Lower lobe of right lung (tissue), 2 donors: ENCODE data around the gene PPCS. TPM values are rescaled to one million over a fixed set of nuclear protein-coding genes. Genes with fewer than 3 reads are reported as not detected.

Source experiments
- ATAC-seq, 2 donors: fragments of 200-7000 bp; cut with Tn5 transposase; one replicate each; pipeline ENCODE4 v1.9.1; 2020 to 2022; ENCODE audit warnings: mild to moderate bottlenecking in 2 of 2, moderate library complexity in 2 of 2
- DNase-seq: peaks from one replicate; pipeline ENCODE4 v3.0.0-alpha.2; 2020
- H3K27ac ChIP-seq: fragments of 200-600 bp; one replicate; pipeline ENCODE4 v1.8.0; 2022
- H3K27me3 ChIP-seq: fragments of 200-600 bp; one replicate; pipeline ENCODE4 v1.8.0; 2022; ENCODE audit warnings: low read depth
- H3K36me3 ChIP-seq: fragments of 200-600 bp; one replicate; pipeline ENCODE4 v1.8.0; 2022; ENCODE audit warnings: mild to moderate bottlenecking
- H3K4me1 ChIP-seq: fragments of 200-600 bp; one replicate; pipeline ENCODE4 v1.8.0; 2022
- H3K4me3 ChIP-seq: fragments of 200-600 bp; one replicate; pipeline ENCODE4 v1.8.0; 2022; ENCODE audit warnings: mild to moderate bottlenecking
- H3K9me3 ChIP-seq: fragments of 200-600 bp; one replicate; pipeline ENCODE4 v1.8.0; 2022
- CTCF ChIP-seq: fragments of 200-600 bp; IDR thresholded peaks from one replicate; pipeline ENCODE4 v1.8.0; 2022; ENCODE audit warnings: antibody characterized with exemption, mild to moderate bottlenecking
- intact Hi-C: fragments of 100-400 bp; cut with DNase I; formaldehyde crosslinking; loops from one replicate; pipeline ENCODE4 v1.11.0; 2022
- total RNA-seq: library from RNA; stranded (reverse); fragmentation: NEBNext Ultra II Directional; extraction: Animal tissue kit (Norgen Biotek cat#: 25700); gene quantifications from one replicate; pipeline ENCODE4 v1.2.1, GENCODE V29; 2021
- donor health status: DM: no; HTN: yes; CAD: no; lungs with severe emphysema.

Gene PPCS
- total RNA-seq, 1 donor from 2014 or later, result 55.0 TPM

DNA sequence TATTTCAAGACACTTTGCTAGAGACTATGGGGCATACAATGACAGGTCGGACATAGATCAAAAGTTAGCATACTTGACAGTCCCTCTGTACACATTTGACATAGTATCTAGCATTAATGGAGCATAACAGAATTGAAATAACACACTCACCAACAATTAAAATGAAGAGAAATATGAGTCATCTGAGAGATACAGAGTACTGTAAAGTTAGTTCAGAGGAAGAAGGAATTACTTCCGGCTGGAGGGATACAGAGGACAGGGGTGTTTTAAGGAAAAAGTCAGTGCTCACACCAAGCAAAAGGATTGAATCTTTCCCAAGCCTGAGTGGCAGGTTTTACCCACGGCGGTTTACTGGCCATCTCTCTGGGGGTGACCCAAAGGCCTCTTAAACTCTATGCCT is 3.0 kb upstream of the PPCS start:
- Histone ChIP-seq H3K27me3 (no peaks in the 10 kb centered on the region), H3K36me3 (peaks cover 7% of the 10 kb centered on the region), H3K27ac (no peak overlapping the region), H3K9me3 (no peaks in the 10 kb centered on the region), H3K4me1 (peaks cover 15% of the 10 kb centered on the region), H3K4me3 (no peak overlapping the region)
- no peak for TF ChIP-seq CTCF
- DNase-seq (no peak), ATAC-seq (no peak)
- intact Hi-C loops, result no loop called here

DNA sequence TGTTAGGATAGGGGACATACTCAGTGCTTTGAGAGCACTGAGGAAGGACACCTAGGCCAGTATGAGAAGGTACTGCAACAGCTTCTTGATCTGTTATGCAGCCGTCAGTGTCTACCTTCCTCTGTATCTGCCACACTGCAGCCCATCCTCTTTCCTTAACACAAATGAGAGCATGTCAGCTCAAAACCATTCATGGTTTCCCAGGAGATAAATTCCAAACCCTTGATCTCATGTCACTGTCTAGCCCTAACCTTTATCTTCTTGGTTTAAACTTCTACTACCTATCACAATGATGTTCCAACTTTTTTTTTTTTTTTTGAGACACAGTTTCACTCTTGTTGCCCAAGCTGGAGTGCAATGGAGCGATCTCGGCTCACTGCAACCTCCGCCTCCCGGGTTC is 1.9 kb upstream of the PPCS start:
- no peak for TF ChIP-seq CTCF
- intact Hi-C loops, result no loop called here
- H3K27ac ChIP-seq, result no peak overlapping the region

DNA sequence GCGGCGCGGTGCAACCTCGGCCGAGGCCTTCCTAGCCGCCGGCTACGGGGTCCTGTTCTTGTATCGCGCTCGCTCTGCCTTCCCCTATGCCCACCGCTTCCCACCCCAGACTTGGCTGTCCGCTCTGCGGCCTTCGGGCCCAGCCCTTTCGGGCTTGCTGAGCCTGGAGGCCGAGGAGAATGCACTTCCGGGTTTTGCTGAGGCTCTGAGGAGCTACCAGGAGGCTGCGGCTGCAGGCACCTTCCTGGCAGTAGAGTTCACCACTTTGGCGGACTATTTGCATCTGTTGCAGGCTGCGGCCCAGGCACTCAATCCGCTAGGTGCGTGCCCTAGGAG is 379 bp downstream of the PPCS start:
- Histone ChIP-seq H3K4me3 (peak overlapping the region; percentile 98), H3K4me1 (peaks cover 17% of the 10 kb centered on the region), H3K9me3 (no peaks in the 10 kb centered on the region), H3K36me3 (peaks cover 34% of the 10 kb centered on the region), H3K27me3 (no peaks in the 10 kb centered on the region), H3K27ac (peak overlapping the region; percentile 97)
- TF ChIP-seq CTCF, result no peak
- ATAC-seq, result peak; percentile 85 to 86
- peak; percentile 77 for DNase-seq
- intact Hi-C loops, result no loop called here

More for the DNA sequence above, 1.9 kb upstream of the PPCS start:
- H3K36me3 ChIP-seq, result peaks cover 17% of the 10 kb centered on the region
- ATAC-seq (no peak), DNase-seq (no peak)
- peaks cover 15% of the 10 kb centered on the region for H3K4me1 ChIP-seq
- no peak overlapping the region for H3K4me3 ChIP-seq
- no peaks in the 10 kb centered on the region for H3K27me3 ChIP-seq
- no peaks in the 10 kb centered on the region for H3K9me3 ChIP-seq

- H3K9me3 ChIP-seq, result no peaks in the 10 kb centered on the region
- intact Hi-C loops, result no loop called here
- ATAC-seq, result no peak
- peaks cover 34% of the 10 kb centered on the region for H3K36me3 ChIP-seq
- no peak overlapping the region for H3K4me3 ChIP-seq
- no peak for TF ChIP-seq CTCF
- no peak for DNase-seq
- peaks cover 35% of the 10 kb centered on the region for H3K4me1 ChIP-seq
- no peaks in the 10 kb centered on the region for H3K27me3 ChIP-seq
- no peak overlapping the region for H3K27ac ChIP-seq
These were observed 4.9 kb downstream of the PPCS start for GRCh38 chr1:42461196-42461595.

DNA sequence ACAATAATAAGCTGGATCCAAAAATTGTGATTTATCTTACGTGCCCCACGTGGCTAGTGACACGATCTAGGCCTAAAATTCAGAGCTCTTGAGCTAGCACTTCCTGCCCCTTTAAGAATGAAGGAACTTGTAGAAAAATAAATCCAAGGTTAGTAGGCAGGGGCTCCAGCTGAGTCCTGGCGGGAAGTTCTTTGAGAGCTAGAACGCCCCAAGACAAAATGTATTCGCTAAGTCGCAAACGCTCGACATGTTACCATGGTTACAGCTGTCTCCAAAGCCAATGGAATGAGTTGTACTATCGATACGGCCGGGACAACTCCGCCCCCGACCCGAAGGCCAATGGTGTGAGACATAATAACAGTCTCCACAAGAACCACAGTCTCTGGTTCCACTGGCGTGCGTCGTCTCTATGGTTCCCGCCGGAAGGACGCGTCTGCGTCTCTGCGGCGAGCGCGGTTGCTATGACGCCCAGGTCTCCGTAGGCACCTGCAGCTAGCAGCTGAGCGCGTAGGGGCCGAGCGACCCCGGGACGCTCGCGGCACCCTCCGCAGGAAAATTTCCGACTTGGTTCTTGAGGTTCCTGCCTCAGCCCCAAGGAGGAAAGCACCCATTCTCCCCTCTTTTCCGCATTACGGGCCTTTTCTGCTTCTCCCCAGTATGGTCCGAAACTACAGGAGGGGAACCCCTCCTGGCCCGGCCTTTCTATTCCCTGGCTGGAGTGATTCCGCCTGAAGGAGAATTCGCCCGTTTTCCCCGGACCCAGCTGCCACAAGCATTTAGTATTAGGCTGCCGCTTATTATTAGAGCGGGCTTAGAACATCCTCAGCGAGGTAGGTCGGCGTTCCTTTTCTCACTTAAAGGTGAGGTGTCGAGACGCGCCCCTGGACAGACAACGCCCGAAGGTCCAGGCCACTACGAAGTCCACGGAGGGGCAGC is 6.8 kb downstream of the PPCS start, which contains the start of gene CCDC30:
TSS of gene CCDC30 (plus strand) at position 459 of the 936 bp plus-strand sequence. CDS start 17,266 bp downstream, outside the sequence.
- intact Hi-C loops, result no loop called here
- Histone ChIP-seq H3K27me3 (no peaks in the 10 kb centered on the region), H3K27ac (peak within 1 kb of the TSS; percentile 79), H3K4me3 (peak within 1 kb of the TSS; percentile 80), H3K36me3 (peaks cover 30% of the 10 kb centered on the region), H3K4me1 (peaks cover 22% of the 10 kb centered on the region), H3K9me3 (no peaks in the 10 kb centered on the region)
- peak; percentile 99 to 100 for ATAC-seq
- no peak for TF ChIP-seq CTCF
- DNase-seq, result peak; percentile 97
